Neural progenitor cell (in vitro differentiated cells): ENCODE measurements around the gene TSC22D4.

ENCODE experiments used
- CTCF ChIP-seq: fragments of 200-600 bp; sonication (generic); IDR thresholded peaks from 2 replicates; pipeline ENCODE4 v1.5.1; 2017; ENCODE audit warnings: antibody characterized with exemption, mild to moderate bottlenecking
- EZH2 ChIP-seq: fragments of 200-600 bp; sonication (generic); IDR thresholded peaks from 2 replicates; pipeline ENCODE4 v1.6.1; 2017; ENCODE audit warnings: antibody characterized with exemption, mild to moderate bottlenecking, moderate library complexity
- EZH2phosphoT487 ChIP-seq: fragments of 200-600 bp; sonication (generic); IDR thresholded peaks from 2 replicates; pipeline ENCODE4 v1.6.1; 2017; ENCODE audit warnings: antibody characterized with exemption

- no peak for TF ChIP-seq CTCF
- no peak for TF ChIP-seq EZH2phosphoT487
- no peak for TF ChIP-seq EZH2
Measured at GRCh38 chr7:100471021-100471420, 8.0 kb downstream of the TSC22D4 start.
